Left ventricle myocardium inferior (tissue), 1 donor: ENCODE data around the gene LMAN1. TPM values are rescaled to one million over a fixed set of nuclear protein-coding genes. Genes with fewer than 3 reads are reported as not detected.

ENCODE experiments used
- DNase-seq: peaks from one replicate; pipeline ENCODE4 v3.0.0-alpha.2; 2020
- H3K27ac ChIP-seq: fragments of 200-600 bp; replicated peaks from 2 replicates; pipeline ENCODE4 v1.8.0; 2021
- H3K27me3 ChIP-seq: fragments of 200-600 bp; 2 replicates; pipeline ENCODE4 v1.8.0; 2021; ENCODE audit warnings: low read depth
- H3K36me3 ChIP-seq: fragments of 200-600 bp; 2 replicates; pipeline ENCODE4 v1.8.0; 2021
- H3K4me1 ChIP-seq: fragments of 200-600 bp; 2 replicates; pipeline ENCODE4 v1.8.0; 2021
- H3K4me3 ChIP-seq: fragments of 200-600 bp; 2 replicates; pipeline ENCODE4 v1.8.0; 2021; ENCODE audit warnings: mild to moderate bottlenecking, moderate library complexity
- H3K9me3 ChIP-seq: fragments of 200-600 bp; replicated peaks from 2 replicates; pipeline ENCODE4 v1.8.0; 2021
- intact Hi-C: fragments of 100-400 bp; cut with micrococcal nuclease; formaldehyde crosslinking; loops from one replicate; pipeline ENCODE4 v1.11.0; 2022
- long read RNA-seq: library from polyadenylated mRNA; unstranded; transcript quantifications from one replicate; pipeline ENCODE4 v2.0.0, GENCODE V29; 2021
- total RNA-seq: library from RNA; stranded (reverse); fragmentation: NEBNext Ultra II Directional; extraction: Animal tissue kit (Norgen Biotek cat#: 25700); gene quantifications from one replicate; pipeline ENCODE4 v1.2.1, GENCODE V29; 2021
- TF ChIP-seq, protein P1 (sequence below): fragments of 200-600 bp; IDR thresholded peaks from 2 replicates; pipeline ENCODE4 v1.8.0; 2021; ENCODE audit warnings: antibody characterized with exemption, mild to moderate bottlenecking, borderline replicate concordance
- donor health status: DM: no; HTN: yes; CAD: no; lungs with severe emphysema.

LMAN1 gene, protein sequence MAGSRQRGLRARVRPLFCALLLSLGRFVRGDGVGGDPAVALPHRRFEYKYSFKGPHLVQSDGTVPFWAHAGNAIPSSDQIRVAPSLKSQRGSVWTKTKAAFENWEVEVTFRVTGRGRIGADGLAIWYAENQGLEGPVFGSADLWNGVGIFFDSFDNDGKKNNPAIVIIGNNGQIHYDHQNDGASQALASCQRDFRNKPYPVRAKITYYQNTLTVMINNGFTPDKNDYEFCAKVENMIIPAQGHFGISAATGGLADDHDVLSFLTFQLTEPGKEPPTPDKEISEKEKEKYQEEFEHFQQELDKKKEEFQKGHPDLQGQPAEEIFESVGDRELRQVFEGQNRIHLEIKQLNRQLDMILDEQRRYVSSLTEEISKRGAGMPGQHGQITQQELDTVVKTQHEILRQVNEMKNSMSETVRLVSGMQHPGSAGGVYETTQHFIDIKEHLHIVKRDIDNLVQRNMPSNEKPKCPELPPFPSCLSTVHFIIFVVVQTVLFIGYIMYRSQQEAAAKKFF
- total RNA-seq = 56.8 TPM
- long read RNA-seq, full-length matches to known transcripts = 88 of 104 reads
- long read RNA-seq, partial matches to known transcripts = 12 of 104 reads
- long read RNA-seq, other reads (novel, unspliced or antisense) = 4 of 104 reads

DNA sequence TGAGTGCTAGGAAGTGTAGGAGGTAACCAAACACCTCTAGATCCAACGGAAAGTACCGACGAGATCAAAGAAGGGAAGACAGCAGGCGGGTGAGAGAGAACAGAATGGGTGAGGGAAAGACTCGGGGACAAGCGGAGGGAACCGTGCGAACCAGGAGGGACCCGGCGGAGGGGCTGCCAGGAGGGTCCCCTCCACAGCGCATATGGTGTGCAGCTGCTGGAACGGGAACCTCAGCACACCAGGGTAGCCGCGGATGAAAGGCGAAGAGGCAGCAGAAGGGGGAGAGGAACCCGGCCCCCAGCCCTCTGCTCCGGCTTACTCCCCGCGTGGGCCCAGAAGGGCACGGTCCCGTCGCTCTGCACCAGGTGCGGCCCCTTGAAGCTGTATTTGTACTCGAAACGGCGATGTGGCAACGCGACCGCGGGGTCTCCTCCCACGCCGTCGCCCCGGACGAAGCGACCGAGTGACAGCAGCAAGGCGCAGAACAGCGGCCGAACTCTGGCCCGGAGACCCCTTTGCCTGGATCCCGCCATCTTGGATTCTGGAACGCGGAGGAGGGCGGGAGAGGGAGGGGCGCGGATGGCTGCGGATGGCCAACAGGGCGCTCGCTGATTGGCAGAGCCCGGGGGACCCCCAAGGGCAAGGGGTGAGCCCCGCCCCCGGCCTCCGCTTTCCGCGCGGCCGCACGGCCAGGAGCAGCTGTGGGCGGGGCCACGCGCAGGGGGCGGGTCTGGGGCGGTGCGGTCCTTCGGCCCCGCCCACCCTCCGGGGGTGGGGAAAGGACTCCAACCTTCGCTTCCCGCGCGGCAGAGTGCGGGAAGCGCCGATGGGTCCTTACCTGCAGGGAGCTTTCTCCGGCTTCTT lies at the start of gene LMAN1:
TSS of gene LMAN1 (minus strand) at position 554 of the 864 bp plus-strand sequence. CDS start at position 533, 21 bp downstream.
- H3K4me3 ChIP-seq = peak within 1 kb of the TSS; percentile 96
- peak; percentile 97 for DNase-seq
- no peaks in the 10 kb centered on the region for H3K27me3 ChIP-seq
- TF ChIP-seq, protein P1, sequence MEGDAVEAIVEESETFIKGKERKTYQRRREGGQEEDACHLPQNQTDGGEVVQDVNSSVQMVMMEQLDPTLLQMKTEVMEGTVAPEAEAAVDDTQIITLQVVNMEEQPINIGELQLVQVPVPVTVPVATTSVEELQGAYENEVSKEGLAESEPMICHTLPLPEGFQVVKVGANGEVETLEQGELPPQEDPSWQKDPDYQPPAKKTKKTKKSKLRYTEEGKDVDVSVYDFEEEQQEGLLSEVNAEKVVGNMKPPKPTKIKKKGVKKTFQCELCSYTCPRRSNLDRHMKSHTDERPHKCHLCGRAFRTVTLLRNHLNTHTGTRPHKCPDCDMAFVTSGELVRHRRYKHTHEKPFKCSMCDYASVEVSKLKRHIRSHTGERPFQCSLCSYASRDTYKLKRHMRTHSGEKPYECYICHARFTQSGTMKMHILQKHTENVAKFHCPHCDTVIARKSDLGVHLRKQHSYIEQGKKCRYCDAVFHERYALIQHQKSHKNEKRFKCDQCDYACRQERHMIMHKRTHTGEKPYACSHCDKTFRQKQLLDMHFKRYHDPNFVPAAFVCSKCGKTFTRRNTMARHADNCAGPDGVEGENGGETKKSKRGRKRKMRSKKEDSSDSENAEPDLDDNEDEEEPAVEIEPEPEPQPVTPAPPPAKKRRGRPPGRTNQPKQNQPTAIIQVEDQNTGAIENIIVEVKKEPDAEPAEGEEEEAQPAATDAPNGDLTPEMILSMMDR = no peak
- peaks cover 22% of the 10 kb centered on the region for H3K36me3 ChIP-seq
- peak within 1 kb of the TSS; percentile 93 for H3K27ac ChIP-seq
- H3K4me1 ChIP-seq = peaks cover 44% of the 10 kb centered on the region
- no peaks in the 10 kb centered on the region for H3K9me3 ChIP-seq
- intact Hi-C loops = no loop called here

DNA sequence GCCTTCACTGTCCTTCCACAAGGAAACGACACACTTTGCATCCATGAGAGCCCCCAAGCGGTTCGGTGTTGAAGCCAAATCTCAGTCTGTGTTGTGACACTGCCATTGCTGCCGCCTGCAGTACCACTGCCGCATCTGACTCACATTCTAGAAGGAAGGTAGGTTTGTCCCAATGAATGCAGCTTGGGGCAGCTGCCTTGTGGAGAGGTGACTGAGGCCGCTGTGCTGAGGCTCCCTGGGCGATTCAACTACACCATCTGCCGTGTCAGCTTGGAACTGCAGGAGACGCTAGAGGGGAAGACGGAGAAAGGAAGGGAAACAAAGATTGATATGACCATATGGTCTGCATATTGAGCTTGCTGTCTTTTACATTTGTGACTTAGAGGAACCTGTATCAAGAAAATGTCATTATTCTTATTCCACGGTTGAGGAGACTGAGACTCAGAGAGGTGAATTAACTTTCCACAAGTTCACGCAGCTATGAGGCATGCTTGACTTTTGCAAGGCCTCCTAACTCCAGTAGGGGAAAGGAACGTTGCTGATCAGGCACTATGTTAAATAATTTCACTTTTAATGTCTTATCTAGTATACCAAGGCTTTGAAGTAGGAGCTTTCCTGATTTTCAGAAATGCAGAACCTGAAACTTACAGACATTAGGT lies 43.5 kb upstream of the LMAN1 start:
- intact Hi-C loops = loop anchor here (2.0 to 5.0 kb wide), 2 partner anchors 94 to 155 kb away; no protein-coding TSS in a partner anchor
- peak; percentile 58 for DNase-seq

DNA sequence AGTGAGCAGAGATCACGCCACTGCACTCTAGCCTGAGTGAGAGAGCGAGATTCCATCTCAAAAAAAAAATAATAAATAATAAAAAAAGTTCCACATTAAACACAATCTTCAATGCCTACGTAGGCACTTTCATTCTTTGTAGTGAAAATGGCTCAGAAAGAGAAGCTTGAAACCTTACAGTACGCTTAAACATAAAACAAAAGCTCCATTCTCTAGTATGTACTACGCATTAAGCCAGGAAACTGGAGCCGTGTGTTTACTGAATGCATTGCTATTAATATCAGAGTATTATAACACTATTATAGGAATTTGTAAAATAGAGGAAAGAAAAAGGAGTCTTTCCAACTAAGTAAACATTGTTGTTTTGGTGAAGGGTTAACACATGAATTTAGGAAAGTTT lies 41.3 kb upstream of the LMAN1 start:
- Histone ChIP-seq H3K4me1 (no peaks in the 10 kb centered on the region), H3K27ac (no peak overlapping the region), H3K27me3 (peaks cover 9% of the 10 kb centered on the region), H3K4me3 (no peak overlapping the region), H3K9me3 (no peaks in the 10 kb centered on the region), H3K36me3 (no peaks in the 10 kb centered on the region)
- DNase-seq = no peak
- intact Hi-C loops = loop anchor here (5.0 kb wide), 1 partner anchor 153 kb away; no protein-coding TSS in a partner anchor
- TF ChIP-seq, protein P1 = no peak

More for the DNA sequence above, 43.5 kb upstream of the LMAN1 start:
- Histone ChIP-seq H3K4me1 (no peaks in the 10 kb centered on the region), H3K27me3 (no peaks in the 10 kb centered on the region), H3K4me3 (no peak overlapping the region), H3K9me3 (no peaks in the 10 kb centered on the region), H3K27ac (no peak overlapping the region), H3K36me3 (no peaks in the 10 kb centered on the region)
- TF ChIP-seq, protein P1 = peak; percentile 96

DNA sequence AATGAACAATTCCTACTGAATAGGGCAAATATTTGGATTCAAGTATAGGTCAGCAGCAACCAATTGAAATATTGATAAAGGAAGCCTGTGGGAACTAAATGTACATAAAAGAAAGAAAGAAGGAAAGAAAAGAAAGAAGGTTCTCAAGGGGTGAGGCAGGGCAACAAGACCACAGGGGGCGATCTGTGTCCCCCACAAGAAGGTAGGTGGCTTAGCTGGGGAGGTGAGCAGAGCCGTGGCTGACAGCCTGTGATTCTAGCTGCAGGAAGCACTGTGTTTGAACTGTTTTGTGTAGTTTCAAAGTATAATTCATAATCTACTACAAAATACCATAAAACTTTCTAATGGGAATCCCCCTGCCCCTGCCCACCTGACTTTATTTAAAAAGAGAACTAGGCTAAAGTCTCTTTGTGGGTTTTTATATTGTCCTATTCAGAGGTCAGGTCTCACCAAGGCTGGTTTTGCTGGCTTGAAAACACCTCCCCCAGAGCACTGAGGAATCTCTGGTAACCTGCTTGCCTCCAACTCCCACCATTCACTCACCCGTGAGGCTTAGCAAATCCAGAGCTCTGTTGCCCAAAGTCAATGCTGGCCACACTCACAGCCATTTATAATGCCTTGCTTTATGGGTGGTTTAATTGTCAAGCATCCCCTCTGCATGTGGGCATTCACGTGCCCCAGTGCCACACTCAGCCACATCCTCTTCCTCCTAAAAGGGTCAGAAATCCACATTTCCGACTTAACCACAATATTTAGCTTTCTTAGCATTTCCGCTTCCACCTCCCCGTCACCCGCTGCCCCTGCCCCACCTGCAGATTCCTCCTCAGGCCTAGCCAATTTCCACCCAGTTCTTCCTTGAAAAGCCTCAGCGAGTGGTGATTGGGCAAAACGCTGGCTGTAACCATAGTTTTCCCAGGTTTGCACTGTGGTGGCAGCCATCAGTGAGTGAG lies 36.4 kb upstream of the LMAN1 start:
- Histone ChIP-seq H3K36me3 (no peaks in the 10 kb centered on the region), H3K27me3 (peaks cover 23% of the 10 kb centered on the region), H3K27ac (no peak overlapping the region), H3K9me3 (no peaks in the 10 kb centered on the region), H3K4me3 (no peak overlapping the region), H3K4me1 (no peaks in the 10 kb centered on the region)
- no peak for DNase-seq
- TF ChIP-seq, protein P1 = no peak
- intact Hi-C loops = no loop called here
